Right cardiac atrium (tissue), 5 donors: ENCODE data around the gene ASTN2. TPM values are rescaled to one million over a fixed set of nuclear protein-coding genes. Genes with fewer than 3 reads are reported as not detected.

ENCODE experiments used
- ATAC-seq, 2 donors: fragments of 200-7000 bp; cut with Tn5 transposase; one replicate each; pipeline versions ENCODE4 v1.8.0 to v1.9.1; 2020; ENCODE audit warnings: moderate library complexity in 2 of 2, mild to moderate bottlenecking in 1 of 2
- DNase-seq, 3 donors: peaks; one replicate each; pipeline ENCODE4 v3.0.0-alpha.2; 2020
- H3K27ac ChIP-seq: one replicate; pipeline ENCODE4 v1.5.1; 2013; ENCODE audit warnings: mild to moderate bottlenecking, low read length, control low read depth, moderate library complexity
- H3K27me3 ChIP-seq: one replicate; pipeline ENCODE4 v1.6.1; 2013; ENCODE audit not compliant: control insufficient read depth, insufficient read depth
- H3K4me1 ChIP-seq: one replicate; pipeline ENCODE4 v1.6.1; 2013; ENCODE audit warnings: low read length; ENCODE audit not compliant: control insufficient read depth, insufficient read depth
- H3K4me3 ChIP-seq: one replicate; pipeline ENCODE4 v1.5.1; 2013; ENCODE audit warnings: low read length, control low read depth
- H3K9me3 ChIP-seq: one replicate; pipeline ENCODE4 v1.6.1; 2013; ENCODE audit warnings: low read length; ENCODE audit not compliant: control insufficient read depth
- WGBS: extraction: QIAGEN DNeasy Blood & Tissue Kit; methylation state at CpG from one replicate; pipeline ENCODE4 v1.1.7; 2013; 5-methylcytosine and 5-hydroxymethylcytosine counted together
- intact Hi-C, 4 donors: fragments of 100-400 bp; cut with DNase I; formaldehyde crosslinking; loops; one replicate each; pipeline versions ENCODE4 v1.11.0 to v1.14.0; 2022 to 2023
- polyA plus RNA-seq: library from polyadenylated mRNA; stranded (reverse); fragments of 200-250 nt; gene quantifications from one replicate; pipeline ENCODE4 v1.2.3, GENCODE V29; 2013
- total RNA-seq, 4 donors: library from RNA; stranded (reverse); fragmentation: NEBNext Ultra II Directional; extraction: Animal tissue kit (Norgen Biotek cat#: 25700); gene quantifications; one replicate each; pipeline ENCODE4 v1.2.1, GENCODE V29; 2021
- donor health status: healthy with polysubstance abuse.
- donor health status: DM: no; HTN: yes; CAD: no.
- donor health status: DM: no; HTN: no; CAD: no.
- donor health status: DM: no; HTN: yes; CAD: no; lungs with severe emphysema.
- donor health status: DM: yes; HTN: yes; CAD: no.

ASTN2 gene
- total and polyA plus RNA-seq, 5 donors, result 18.1 to 79.3 (median 59.8) TPM

- Histone ChIP-seq H3K4me1 (peaks cover 12% of the 10 kb centered on the region), H3K27ac (no peak overlapping the region), H3K27me3 (no peaks in the 10 kb centered on the region), H3K4me3 (no peak overlapping the region), H3K9me3 (no peaks in the 10 kb centered on the region)
- DNase-seq (peak in 2 of 3 donors; percentile 54 to 73), ATAC-seq (peak; percentile 66 to 73)
- intact Hi-C loops, result loop anchor here in 1 of 4 donors (10.0 kb wide), 1 partner anchor 330 kb away; the partner anchor contains the start of gene PAPPA
- WGBS, result 42% methylated on average over 8 of the region's 8 CpGs
Measured at GRCh38 chr9:116484492-116485061, 930.3 kb downstream of the ASTN2 start.

DNA sequence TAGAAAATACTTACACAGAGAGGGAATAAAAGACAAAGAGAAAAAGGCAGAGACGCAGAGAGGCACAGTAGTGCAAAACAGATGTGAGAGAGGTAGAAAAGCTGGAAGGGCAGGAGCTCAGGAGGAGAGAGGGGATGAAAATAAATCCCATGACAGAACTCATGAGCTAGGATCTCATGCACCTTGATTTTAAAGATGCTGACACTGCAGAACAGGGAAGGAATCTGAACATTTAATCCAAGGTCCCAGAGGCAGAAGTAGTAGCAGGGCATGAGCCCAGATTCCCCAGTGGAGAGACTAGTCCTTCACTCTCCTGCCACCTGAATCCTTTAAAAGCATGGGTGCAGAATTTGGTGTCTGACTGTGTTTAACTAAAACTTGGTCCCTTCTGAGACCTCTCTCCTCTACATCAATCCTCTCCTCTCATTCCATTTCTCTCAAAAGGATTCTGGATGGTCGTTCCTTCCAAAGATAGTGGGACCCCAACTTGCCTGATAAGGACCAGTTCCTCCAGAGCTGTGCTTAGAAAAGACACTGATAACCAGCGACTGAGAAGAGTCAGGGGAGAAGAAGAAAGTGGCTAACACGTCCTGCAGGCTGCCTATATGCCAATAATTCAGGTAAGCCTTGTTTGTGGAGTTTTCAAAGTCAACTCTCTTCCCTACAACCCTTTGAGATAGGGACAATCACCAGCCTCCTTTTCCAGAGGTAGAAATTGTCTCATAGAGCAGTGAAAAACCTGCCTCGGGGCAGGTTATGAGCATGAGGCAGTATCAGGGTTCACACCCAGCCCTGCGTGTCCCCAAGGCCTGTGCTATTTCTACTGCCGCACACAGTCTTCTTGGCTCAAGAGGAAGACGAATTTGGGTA lies 931.0 kb downstream of the ASTN2 start:
- Histone ChIP-seq H3K4me1 (peaks cover 13% of the 10 kb centered on the region), H3K27ac (no peak overlapping the region), H3K9me3 (no peaks in the 10 kb centered on the region), H3K27me3 (no peaks in the 10 kb centered on the region), H3K4me3 (no peak overlapping the region)
- DNase-seq (no peak), ATAC-seq (peak; percentile 35 to 49)
- intact Hi-C loops, result loop anchor here in 1 of 4 donors (10.0 kb wide), 1 partner anchor 329 kb away; the partner anchor contains the start of gene PAPPA
- 54% methylated on average over 8 of the region's 8 CpGs for WGBS

GRCh38 chr9:116482740-116483139 lies 932.1 kb downstream of the ASTN2 start:
- H3K4me3 ChIP-seq, result no peak overlapping the region
- H3K27me3 ChIP-seq, result no peaks in the 10 kb centered on the region
- peaks cover 13% of the 10 kb centered on the region for H3K4me1 ChIP-seq
- H3K27ac ChIP-seq, result peak overlapping the region; percentile 20
- WGBS, result 59% methylated on average over 1 of the region's 1 CpG
- DNase-seq (peak in 2 of 3 donors; percentile 56 to 57), ATAC-seq (peak; percentile 50 to 54)
- H3K9me3 ChIP-seq, result no peaks in the 10 kb centered on the region
- intact Hi-C loops, result loop anchor here in 1 of 4 donors (10.0 kb wide), 1 partner anchor 328 kb away; the partner anchor contains the start of gene PAPPA

DNA sequence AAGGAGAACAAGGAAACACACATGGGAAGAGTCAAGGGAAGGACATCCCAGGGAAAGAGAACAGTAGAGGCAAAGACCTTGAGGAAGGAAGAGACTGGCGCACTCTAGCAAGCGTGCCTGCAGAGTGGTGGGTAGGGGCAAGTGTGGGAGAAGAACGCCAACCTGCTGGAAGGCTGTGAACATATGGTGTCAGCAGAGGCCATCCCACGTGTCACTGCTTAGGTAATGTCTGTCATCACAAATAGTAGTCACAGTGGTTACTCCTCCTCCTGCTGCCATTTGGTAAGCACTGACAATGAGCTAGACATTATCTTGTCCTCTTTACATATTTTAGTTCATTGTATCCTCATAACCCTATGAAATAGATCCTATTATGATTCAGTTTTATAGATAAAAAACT lies 934.2 kb downstream of the ASTN2 start:
- no peaks in the 10 kb centered on the region for H3K9me3 ChIP-seq
- WGBS, result 83% methylated on average over 4 of the region's 4 CpGs
- no peak for DNase-seq
- no peaks in the 10 kb centered on the region for H3K27me3 ChIP-seq
- no peak overlapping the region for H3K4me3 ChIP-seq
- H3K4me1 ChIP-seq, result peaks cover 17% of the 10 kb centered on the region
- H3K27ac ChIP-seq, result no peak overlapping the region
- ATAC-seq, result no peak
- intact Hi-C loops, result loop anchor here in 1 of 4 donors (10.0 kb wide), 1 partner anchor 326 kb away; the partner anchor contains the start of gene PAPPA

- no peak overlapping the region for H3K27ac ChIP-seq
- no peak for ATAC-seq
- H3K27me3 ChIP-seq, result no peaks in the 10 kb centered on the region
- H3K4me1 ChIP-seq, result peaks cover 17% of the 10 kb centered on the region
- H3K9me3 ChIP-seq, result no peaks in the 10 kb centered on the region
- no peak overlapping the region for H3K4me3 ChIP-seq
- intact Hi-C loops, result loop anchor here in 1 of 4 donors (10.0 kb wide), 1 partner anchor 325 kb away; the partner anchor contains the start of gene PAPPA
- DNase-seq, result no peak
Measured at GRCh38 chr9:116479967-116480366, 934.9 kb downstream of the ASTN2 start.

DNA sequence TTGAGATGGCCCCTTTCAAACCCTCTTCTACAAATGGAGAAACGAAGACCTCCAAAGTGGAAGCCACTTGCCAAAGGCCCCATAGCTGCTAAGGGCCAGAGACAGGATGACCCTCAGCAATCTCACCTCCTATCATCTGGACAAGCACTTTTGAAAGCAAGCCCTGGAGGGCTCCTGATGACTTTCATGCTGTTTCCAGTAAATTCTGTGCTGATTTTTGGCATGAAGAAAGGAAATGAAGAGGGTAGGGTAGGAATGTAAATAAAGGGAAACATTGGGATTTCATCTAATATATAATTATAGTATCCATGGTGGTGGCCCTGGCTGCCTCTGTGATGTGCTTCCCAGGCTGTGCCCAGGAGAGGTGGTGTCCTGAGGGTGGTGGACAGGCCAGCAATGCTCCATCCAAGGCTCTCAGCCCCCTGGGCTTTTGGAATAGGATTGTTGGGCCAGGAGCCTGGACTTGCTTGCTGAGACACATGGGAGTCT lies 935.8 kb downstream of the ASTN2 start:
- H3K27ac ChIP-seq, result no peak overlapping the region
- no peak for ATAC-seq
- DNase-seq, result peak in 1 of 3 donors; percentile 55
- intact Hi-C loops, result no loop called here
- H3K4me3 ChIP-seq, result no peak overlapping the region
- peaks cover 17% of the 10 kb centered on the region for H3K4me1 ChIP-seq
- no peaks in the 10 kb centered on the region for H3K9me3 ChIP-seq
- WGBS, result 62% methylated on average over 1 of the region's 1 CpG
- H3K27me3 ChIP-seq, result no peaks in the 10 kb centered on the region

DNA sequence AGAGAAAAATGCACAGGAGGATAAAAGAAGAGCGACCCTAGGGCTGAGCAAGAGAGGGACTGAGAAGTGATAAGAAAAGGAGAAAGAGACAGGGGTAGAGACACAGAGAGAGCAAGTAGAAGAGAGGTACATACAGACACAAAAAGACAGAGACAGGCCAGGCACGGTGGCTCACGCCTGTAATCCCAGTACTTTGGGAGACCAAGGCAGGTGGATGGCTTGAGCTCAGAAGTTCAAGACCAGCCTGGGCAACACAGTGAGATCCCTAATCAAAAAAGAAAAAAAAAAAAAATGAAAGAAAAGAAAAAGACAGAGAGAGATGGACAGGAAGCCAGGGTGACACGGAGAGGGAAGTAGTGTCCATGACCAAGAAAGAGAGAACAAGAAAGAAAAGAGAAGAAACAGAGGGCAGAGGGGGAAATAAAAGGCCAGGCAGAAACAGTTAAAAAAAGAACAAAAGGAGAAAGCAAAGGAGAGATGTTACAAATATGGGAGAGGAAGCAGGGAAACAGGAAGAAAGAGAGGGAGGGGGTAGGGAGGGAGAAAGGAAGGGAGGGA lies 937.2 kb downstream of the ASTN2 start:
- no peaks in the 10 kb centered on the region for H3K9me3 ChIP-seq
- DNase-seq (no peak), ATAC-seq (no peak)
- H3K27me3 ChIP-seq, result no peaks in the 10 kb centered on the region
- H3K4me1 ChIP-seq, result peaks cover 6% of the 10 kb centered on the region
- peak overlapping the region; percentile 56 for H3K27ac ChIP-seq
- WGBS, result 81% methylated on average over 4 of the region's 4 CpGs
- no peak overlapping the region for H3K4me3 ChIP-seq
- intact Hi-C loops, result no loop called here

DNA sequence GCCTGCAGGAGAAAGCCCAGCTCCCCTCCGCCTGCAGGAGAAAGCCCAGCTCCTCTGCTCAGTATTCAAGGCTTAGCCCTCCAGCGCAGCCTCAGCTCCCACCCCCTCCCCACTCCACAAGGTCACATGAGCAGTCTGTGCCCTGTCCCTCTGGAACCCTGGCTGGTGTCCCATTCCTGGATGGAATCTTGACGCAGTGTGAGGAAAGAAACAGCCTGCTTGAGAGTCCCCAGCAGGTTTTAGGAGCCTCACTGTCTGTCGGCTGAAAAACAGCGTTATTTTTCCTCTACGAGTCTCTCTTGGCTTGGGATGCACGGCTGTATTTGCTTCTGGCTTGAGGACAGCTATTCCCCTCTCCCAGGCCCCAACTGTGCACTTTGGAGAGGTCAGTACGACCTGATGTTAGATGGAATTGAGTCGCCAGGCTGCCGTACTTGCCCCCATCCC lies 937.9 kb downstream of the ASTN2 start:
- intact Hi-C loops, result no loop called here
- Histone ChIP-seq H3K4me1 (peaks cover 5% of the 10 kb centered on the region), H3K4me3 (no peak overlapping the region), H3K27me3 (no peaks in the 10 kb centered on the region), H3K9me3 (no peaks in the 10 kb centered on the region), H3K27ac (peak overlapping the region; percentile 56)
- ATAC-seq, result peak; percentile 82 to 84
- WGBS, result 24% methylated on average over 10 of the region's 10 CpGs
- DNase-seq, result peak; percentile 67 to 86 (median 82)

DNA sequence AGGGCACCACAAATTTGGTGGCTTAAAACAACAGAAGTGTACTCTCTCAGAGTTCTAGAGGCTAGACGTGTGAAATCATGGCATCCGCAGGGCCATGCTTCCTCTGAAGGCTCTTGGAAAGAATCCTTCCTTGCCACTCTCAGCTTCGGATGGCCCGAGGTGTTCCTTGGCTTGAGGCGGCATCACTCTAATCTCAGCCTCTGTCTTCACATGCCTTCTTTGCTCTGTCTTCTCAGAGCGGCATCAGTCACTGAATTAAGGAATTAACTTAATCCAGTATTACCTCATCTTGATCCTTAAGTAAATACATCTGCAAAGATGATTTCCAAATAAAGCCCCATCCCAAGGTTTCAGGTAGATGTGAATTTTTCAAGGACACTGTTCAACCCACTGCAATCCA lies 938.9 kb downstream of the ASTN2 start:
- 87% methylated on average over 6 of the region's 6 CpGs for WGBS
- DNase-seq, result no peak
- intact Hi-C loops, result no loop called here
- Histone ChIP-seq H3K27me3 (no peaks in the 10 kb centered on the region), H3K4me3 (no peak overlapping the region), H3K4me1 (peaks cover 7% of the 10 kb centered on the region), H3K9me3 (no peaks in the 10 kb centered on the region), H3K27ac (no peak overlapping the region)
- no peak for ATAC-seq

DNA sequence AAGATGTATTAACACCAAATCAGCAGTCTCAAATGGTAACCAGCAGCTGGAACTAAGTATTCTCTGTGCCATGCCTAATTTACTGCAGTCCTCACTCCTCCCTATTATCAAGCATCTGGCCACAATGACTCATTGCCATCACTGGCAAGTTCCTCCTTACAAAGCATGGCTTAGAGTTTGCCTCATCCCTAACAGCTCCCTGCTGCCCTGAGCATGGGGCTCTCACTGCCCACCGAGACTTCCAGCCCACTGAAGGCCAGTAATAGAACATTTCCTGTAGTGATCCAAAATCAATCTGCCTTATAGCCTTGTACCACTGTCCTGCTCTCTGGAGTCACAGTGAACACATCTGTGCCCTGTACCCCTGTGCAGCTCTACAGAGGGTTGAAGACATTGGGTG lies 939.7 kb downstream of the ASTN2 start:
- H3K9me3 ChIP-seq, result no peaks in the 10 kb centered on the region
- ATAC-seq, result no peak
- H3K4me1 ChIP-seq, result peaks cover 7% of the 10 kb centered on the region
- H3K27me3 ChIP-seq, result no peaks in the 10 kb centered on the region
- intact Hi-C loops, result no loop called here
- no peak overlapping the region for H3K4me3 ChIP-seq
- no peak for DNase-seq
- 92% methylated on average over 1 of the region's 1 CpG for WGBS
- H3K27ac ChIP-seq, result no peak overlapping the region
